C4-2B (cell line): ENCODE data around the gene SUMF2.

Experiments used
- ZFX ChIP-seq: fragments of 450-650 bp; IDR thresholded peaks from 2 replicates; pipeline ENCODE4 v1.6.1; 2017
- TF ChIP-seq, protein P1 (sequence below): fragments of 450-650 bp; conservative IDR thresholded peaks from 2 replicates; pipeline ENCODE4 v1.5.1; 2017; ENCODE audit warnings: mild to moderate bottlenecking

DNA sequence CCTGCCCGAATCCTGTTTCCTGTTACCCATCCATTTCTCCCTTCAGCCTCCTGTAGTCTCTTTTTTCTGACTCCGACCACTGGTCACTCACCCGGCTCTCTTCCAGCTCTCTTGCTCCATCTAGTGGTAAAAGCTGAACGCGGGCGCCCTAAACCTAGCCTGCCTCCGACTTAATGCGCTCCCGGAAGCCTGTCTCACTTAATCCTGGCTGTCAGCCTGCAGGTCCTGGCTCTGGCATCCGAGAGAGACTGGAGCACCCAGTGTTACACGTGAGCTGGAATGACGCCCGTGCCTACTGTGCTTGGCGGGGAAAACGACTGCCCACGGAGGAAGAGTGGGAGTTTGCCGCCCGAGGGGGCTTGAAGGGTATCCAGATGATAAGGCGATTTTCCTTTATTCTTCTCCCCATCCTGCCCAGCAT is 10.3 kb downstream of the SUMF2 start:
- TF ChIP-seq, protein P1, sequence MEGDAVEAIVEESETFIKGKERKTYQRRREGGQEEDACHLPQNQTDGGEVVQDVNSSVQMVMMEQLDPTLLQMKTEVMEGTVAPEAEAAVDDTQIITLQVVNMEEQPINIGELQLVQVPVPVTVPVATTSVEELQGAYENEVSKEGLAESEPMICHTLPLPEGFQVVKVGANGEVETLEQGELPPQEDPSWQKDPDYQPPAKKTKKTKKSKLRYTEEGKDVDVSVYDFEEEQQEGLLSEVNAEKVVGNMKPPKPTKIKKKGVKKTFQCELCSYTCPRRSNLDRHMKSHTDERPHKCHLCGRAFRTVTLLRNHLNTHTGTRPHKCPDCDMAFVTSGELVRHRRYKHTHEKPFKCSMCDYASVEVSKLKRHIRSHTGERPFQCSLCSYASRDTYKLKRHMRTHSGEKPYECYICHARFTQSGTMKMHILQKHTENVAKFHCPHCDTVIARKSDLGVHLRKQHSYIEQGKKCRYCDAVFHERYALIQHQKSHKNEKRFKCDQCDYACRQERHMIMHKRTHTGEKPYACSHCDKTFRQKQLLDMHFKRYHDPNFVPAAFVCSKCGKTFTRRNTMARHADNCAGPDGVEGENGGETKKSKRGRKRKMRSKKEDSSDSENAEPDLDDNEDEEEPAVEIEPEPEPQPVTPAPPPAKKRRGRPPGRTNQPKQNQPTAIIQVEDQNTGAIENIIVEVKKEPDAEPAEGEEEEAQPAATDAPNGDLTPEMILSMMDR, result peak; percentile 97
- TF ChIP-seq ZFX, result no peak
